Aorta (tissue), 5 donors: ENCODE measurements around the gene RAD51C. TPM values are rescaled to one million over a fixed set of nuclear protein-coding genes. Genes with fewer than 3 reads are reported as not detected.
"Not testable (repeated sequence)": the region's sequence is repeated elsewhere in the genome, so short reads cannot be mapped to it uniquely, and the experiment has no call there.

Experiments
- ATAC-seq: fragments of 200-7000 bp; cut with Tn5 transposase; one replicate; pipeline ENCODE4 v1.9.1; 2022; ENCODE audit warnings: moderate library complexity; ENCODE audit not compliant: low FRiP score
- DNase-seq, 2 donors: peaks; one replicate each; pipeline ENCODE4 v3.0.0-alpha.2; 2020
- H3K27ac ChIP-seq, 2 donors: one replicate each; pipeline ENCODE4 v1.5.1; 2013; ENCODE audit warnings: low read length in 2 of 2, mild to moderate bottlenecking in 2 of 2, moderate library complexity in 2 of 2, control low read depth in 1 of 2, inconsistent platforms in 1 of 2, low read depth in 1 of 2
- H3K27me3 ChIP-seq, 2 donors: one replicate each; pipeline ENCODE4 v1.6.1; 2013; ENCODE audit warnings: control low read depth in 1 of 2, low read length in 1 of 2, mild to moderate bottlenecking in 1 of 2, moderate library complexity in 1 of 2; ENCODE audit not compliant: insufficient read depth in 2 of 2, control insufficient read depth in 1 of 2
- H3K36me3 ChIP-seq, 2 donors: one replicate each; pipeline ENCODE4 v1.6.1; 2013; ENCODE audit warnings: control low read depth in 1 of 2, low read length in 1 of 2, mild to moderate bottlenecking in 1 of 2; ENCODE audit not compliant: insufficient read depth in 2 of 2, control insufficient read depth in 1 of 2
- H3K4me1 ChIP-seq, 2 donors: one replicate each; pipeline ENCODE4 v1.6.1; 2013; ENCODE audit warnings: low read length in 2 of 2, control low read depth in 1 of 2, mild to moderate bottlenecking in 1 of 2, moderate library complexity in 1 of 2; ENCODE audit not compliant: insufficient read depth in 2 of 2, control insufficient read depth in 1 of 2
- H3K4me3 ChIP-seq, 2 donors: one replicate each; pipeline ENCODE4 v1.5.1; 2013; ENCODE audit warnings: low read length in 2 of 2, control low read depth in 1 of 2, mild to moderate bottlenecking in 1 of 2
- H3K9me3 ChIP-seq: one replicate; pipeline ENCODE4 v1.6.1; 2013; ENCODE audit warnings: mild to moderate bottlenecking, low read length; ENCODE audit not compliant: control insufficient read depth
- WGBS, 2 donors: extraction: QIAGEN DNeasy Blood & Tissue Kit; methylation state at CpG; one replicate each; pipeline ENCODE4 v1.1.7; 2013; 5-methylcytosine and 5-hydroxymethylcytosine counted together
- intact Hi-C, 2 donors: fragments of 100-400 bp; cut with DNase I; formaldehyde crosslinking; loops; one replicate each; pipeline versions ENCODE4 v1.14.2 to v1.15.0; 2022
- polyA plus RNA-seq, 2 donors: library from polyadenylated mRNA; stranded (reverse); fragments of 200-250 nt; gene quantifications; one replicate each; pipeline ENCODE4 v1.2.3, GENCODE V29; 2013
- total RNA-seq, 2 donors: library from RNA; stranded (reverse); fragmentation: NEBNext Ultra II Directional; extraction: Animal tissue kit (Norgen Biotek cat#: 25700); gene quantifications; one replicate each; pipeline ENCODE4 v1.2.1, GENCODE V29; 2021
- donor health status: healthy with polysubstance abuse.
- donor health status: Bipolar disorder and iron deficiency.
- donor health status: DM: no; HTN: no; CAD: no.
- donor health status: DM: no; HTN: no; CAD: no.
- donor health status: DM: yes; HTN: yes; CAD: no.

RAD51C gene
- total and polyA plus RNA-seq, 4 donors, result 20.0 to 37.6 (median 23.0) TPM

DNA sequence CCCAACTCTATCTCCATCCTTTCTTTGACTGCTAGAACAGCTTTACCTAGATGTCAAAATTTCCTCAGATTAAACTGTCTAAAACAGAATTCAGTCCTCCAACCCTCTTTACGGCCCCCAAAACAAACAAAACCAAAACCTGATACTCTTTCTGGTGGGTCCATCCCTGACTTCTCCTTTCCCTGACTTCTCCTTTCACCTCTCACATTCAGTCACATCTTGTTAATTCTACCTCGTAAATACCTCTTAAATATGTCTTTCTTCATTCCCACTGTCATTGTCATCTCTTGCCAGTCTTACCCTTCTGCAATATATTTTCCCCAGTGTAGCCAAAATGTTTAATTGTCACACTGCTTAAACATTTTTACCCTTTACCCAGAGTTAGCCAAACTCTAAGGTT lies 67.8 kb downstream of the RAD51C start:
- Histone ChIP-seq H3K9me3 (no peaks in the 10 kb centered on the region), H3K4me1 (no peaks in the 10 kb centered on the region), H3K4me3 (no peak overlapping the region), H3K36me3 (no peaks in the 10 kb centered on the region), H3K27ac (no peak overlapping the region), H3K27me3 (peaks cover 0 to 3% of the 10 kb centered on the region in 2 donors)
- DNase-seq (no peak), ATAC-seq (no peak)
- 72 to 77% methylated on average over 2 of the region's 2 CpGs for WGBS, 2 donors
- intact Hi-C loops, result no loop called here

DNA sequence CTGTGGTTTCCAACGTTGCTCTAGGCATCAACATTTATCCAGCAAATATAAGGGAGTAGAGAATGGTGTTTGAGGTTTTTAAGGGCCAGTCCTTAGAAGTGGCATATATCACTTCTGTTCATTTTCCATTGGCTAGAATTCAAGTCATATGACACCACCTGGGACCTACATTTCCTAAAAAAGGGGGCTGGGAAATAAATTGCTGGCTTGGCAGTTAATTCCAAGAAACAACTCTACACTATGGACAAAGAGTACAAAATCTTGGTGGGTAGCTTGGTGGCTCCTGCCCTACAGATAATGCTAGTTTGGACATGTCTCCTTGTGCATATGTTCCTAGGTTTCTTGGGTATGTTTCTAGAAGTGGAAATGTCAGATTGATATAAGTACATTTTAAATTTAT lies 70.9 kb downstream of the RAD51C start:
- ATAC-seq (no peak), DNase-seq (no peak)
- intact Hi-C loops, result no loop called here
- no peak overlapping the region for H3K4me3 ChIP-seq
- no peaks in the 10 kb centered on the region for H3K9me3 ChIP-seq
- H3K36me3 ChIP-seq, result no peaks in the 10 kb centered on the region
- H3K27me3 ChIP-seq, result peaks cover 0 to 3% of the 10 kb centered on the region in 2 donors
- H3K4me1 ChIP-seq, result no peaks in the 10 kb centered on the region
- no peak overlapping the region for H3K27ac ChIP-seq
- WGBS, 2 donors, result 45 to 47% methylated on average over 1 of the region's 1 CpG

DNA sequence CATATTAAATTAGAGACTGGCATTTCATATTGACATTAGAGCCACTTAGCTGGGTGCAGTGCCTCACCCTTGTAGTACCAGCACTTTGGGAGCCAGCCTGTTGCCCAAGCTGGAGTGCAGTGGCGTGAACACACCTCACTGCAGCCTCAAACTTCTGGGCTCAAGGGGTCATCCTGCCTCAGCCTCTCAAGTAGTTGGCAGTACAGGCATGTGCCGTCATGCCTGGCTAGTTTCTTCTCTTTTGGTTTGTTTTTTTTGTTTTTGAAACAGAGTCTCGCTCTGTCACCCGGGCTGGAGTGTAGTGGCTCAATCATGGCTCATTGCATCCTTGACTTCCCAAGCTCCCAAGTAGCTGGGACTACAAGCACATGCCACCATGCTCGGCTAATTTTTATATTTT lies 72.0 kb downstream of the RAD51C start:
- no peak for ATAC-seq

DNA sequence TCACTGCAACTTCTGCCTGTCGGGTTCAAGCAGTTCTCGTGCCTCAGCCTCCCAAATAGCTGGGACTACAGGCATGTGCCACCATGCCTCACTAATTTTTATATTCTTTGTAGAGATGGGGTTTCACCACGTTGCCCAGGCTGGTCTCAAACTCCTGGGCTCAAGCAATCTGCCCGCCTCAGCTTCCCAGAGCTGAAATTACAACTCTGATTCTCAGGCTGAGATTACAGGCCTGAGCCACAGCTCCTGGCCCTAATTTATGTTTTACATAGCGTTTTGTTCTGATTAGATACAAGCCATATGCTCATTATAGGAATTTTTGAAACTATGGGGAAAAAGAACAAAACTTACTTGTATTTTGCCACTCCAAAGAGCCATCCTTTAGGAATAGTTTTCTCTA lies 86.1 kb downstream of the RAD51C start:
- H3K9me3 ChIP-seq, H3K4me3 ChIP-seq, H3K27me3 ChIP-seq, H3K36me3 ChIP-seq, intact Hi-C loops, H3K27ac ChIP-seq, DNase-seq, ATAC-seq, H3K4me1 ChIP-seq: not testable (repeated sequence)
- WGBS, 2 donors, result 54 to 62% methylated on average over 5 of the region's 5 CpGs

More for the DNA sequence above, 72.0 kb downstream of the RAD51C start:
- Histone ChIP-seq H3K36me3 (no peaks in the 10 kb centered on the region), H3K4me3 (no peak overlapping the region), H3K9me3 (no peaks in the 10 kb centered on the region), H3K4me1 (no peaks in the 10 kb centered on the region), H3K27me3 (peaks cover 0 to 3% of the 10 kb centered on the region in 2 donors), H3K27ac (no peak overlapping the region)
- no peak for DNase-seq
- WGBS, 2 donors, result 20 to 65% methylated on average over 5 of the region's 5 CpGs
- intact Hi-C loops, result no loop called here

DNA sequence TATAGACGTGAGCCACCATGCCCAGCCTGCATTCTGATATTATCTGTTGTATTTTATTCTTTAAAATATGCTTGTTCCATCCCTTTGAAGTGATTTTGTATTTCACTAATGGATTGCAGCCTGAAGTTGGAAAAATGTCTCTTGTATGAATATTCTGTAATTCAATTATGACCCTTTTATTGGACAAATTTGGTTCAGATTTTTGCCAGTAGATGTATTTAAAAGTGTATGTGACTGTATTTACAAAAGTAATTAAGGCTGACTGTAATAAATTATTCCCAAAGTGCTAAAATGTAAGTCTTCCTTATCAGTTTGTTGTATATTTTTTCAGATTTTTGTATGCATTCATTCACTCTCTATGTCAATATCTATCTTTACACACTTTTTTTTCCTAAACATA lies 87.0 kb downstream of the RAD51C start:
- no peak for DNase-seq
- 44 to 56% methylated on average over 1 of the region's 1 CpG for WGBS, 2 donors
- intact Hi-C loops, result no loop called here

DNA sequence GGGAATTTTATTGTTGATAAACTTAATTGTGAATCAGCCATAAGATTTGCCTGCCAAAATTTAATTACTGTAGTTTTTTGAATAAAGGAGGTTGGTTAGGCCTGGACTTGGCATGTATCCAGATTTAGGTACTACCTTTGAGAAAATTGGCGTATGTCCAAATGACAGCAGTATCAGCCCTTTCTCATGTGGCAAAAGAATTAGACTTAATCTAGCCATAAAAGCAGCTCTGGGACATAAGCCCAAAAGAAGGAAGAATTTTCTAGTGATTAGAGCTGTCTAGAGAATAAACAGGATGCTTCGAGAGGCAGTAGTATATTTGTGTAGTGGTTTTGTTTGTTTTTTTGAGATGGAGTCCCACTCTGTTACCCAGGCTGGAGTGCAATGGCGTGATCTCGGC lies 91.0 kb downstream of the RAD51C start:
- 60 to 68% methylated on average over 4 of the region's 4 CpGs for WGBS, 2 donors
- no peaks in the 10 kb centered on the region for H3K4me1 ChIP-seq
- no peak for ATAC-seq
- H3K9me3 ChIP-seq, result no peaks in the 10 kb centered on the region
- DNase-seq, result no peak
- intact Hi-C loops, result no loop called here
- no peaks in the 10 kb centered on the region for H3K36me3 ChIP-seq
- H3K27ac ChIP-seq, result no peak overlapping the region
- H3K27me3 ChIP-seq, result no peaks in the 10 kb centered on the region
- no peak overlapping the region for H3K4me3 ChIP-seq

More for the DNA sequence above, 87.0 kb downstream of the RAD51C start:
- Histone ChIP-seq H3K27ac (no peak overlapping the region), H3K36me3 (no peaks in the 10 kb centered on the region), H3K4me1 (no peaks in the 10 kb centered on the region), H3K27me3 (no peaks in the 10 kb centered on the region), H3K9me3 (no peaks in the 10 kb centered on the region), H3K4me3 (no peak overlapping the region)
- no peak for ATAC-seq

DNA sequence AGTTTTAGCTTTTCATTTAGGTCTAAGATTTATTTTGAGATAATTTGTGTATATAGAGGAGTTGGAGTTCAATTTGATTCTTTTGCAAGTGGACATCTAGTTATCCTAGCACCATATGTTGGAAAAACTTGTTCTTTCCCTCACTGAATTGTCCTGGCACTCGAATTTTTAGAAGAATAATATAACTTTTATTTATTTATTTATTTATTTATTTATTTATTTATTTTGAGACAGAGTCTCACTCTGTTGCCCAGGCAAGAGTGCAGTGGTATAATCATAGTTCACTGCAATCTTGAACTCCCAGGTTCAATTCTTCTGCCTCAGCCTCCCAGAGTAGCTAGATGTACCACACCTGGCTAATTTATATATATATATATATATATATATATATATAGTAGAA lies 92.7 kb downstream of the RAD51C start:
- 27 to 60% methylated on average over 1 of the region's 1 CpG for WGBS, 2 donors
- Histone ChIP-seq H3K36me3 (no peaks in the 10 kb centered on the region), H3K27me3 (no peaks in the 10 kb centered on the region), H3K9me3 (no peaks in the 10 kb centered on the region), H3K4me3 (no peak overlapping the region), H3K4me1 (no peaks in the 10 kb centered on the region), H3K27ac (no peak overlapping the region)
- intact Hi-C loops, result no loop called here
- DNase-seq, result no peak
- no peak for ATAC-seq

Other genes starting within 250 kb of the RAD51C start
- gene HSF5, start 204.2 kb upstream of the RAD51C start, total RNA-seq, result not detected
- gene HSF5, start 204.2 kb upstream of the RAD51C start, polyA plus RNA-seq, result not detected
- gene MTMR4, start 178.0 kb upstream of the RAD51C start, total RNA-seq, result 10 to 100 TPM; 38.7 to 38.8 TPM
- 10 to 100 TPM; 14.0 to 17.7 TPM for gene MTMR4, start 178.0 kb upstream of the RAD51C start, polyA plus RNA-seq
- gene TEX14, start 557 bp upstream of the RAD51C start, total RNA-seq, result under 1 TPM; 0.16 to 0.24 TPM
- gene TEX14, start 557 bp upstream of the RAD51C start, polyA plus RNA-seq, result under 1 TPM in 1 of 2 donors, not detected in 1; 0.18 TPM
- under 1 TPM; 0.06 to 0.21 TPM for gene PPM1E, start 63.3 kb downstream of the RAD51C start, total RNA-seq
- gene PPM1E, start 63.3 kb downstream of the RAD51C start, polyA plus RNA-seq, result not detected